Measurements from ENCODE around the gene PIP4K2A. TPM values are rescaled to one million over a fixed set of nuclear protein-coding genes. Genes with fewer than 3 reads are reported as not detected.

PIP4K2A gene
- total RNA-seq, 2 experiments from 2014 or later = 108 to 115 TPM

GRCh38 chr10:22681301-22681700, 33.1 kb downstream of the PIP4K2A start:
- Mint-ChIP-seq H3K36me3 (ENCODE audit: low read depth) (peaks cover 17% of the 10 kb centered on the region), H3K27me3 (no peaks in the 10 kb centered on the region), H3K9me3 (no peaks in the 10 kb centered on the region), H3K27ac (peak overlapping the region; percentile 90), H3K4me3 (peak overlapping the region; percentile 31), H3K4me1 (ENCODE audit: low read depth) (peaks cover 91% of the 10 kb centered on the region)
- intact Hi-C loops (cut with micrococcal nuclease) = loop anchor here (2.0 to 5.0 kb wide), 3 partner anchors 14 to 49 kb away; no protein-coding TSS in a partner anchor
- DNase-seq = peak; percentile 35
- POLR2A ChIA-PET = interaction anchor here (0.7 to 4.8 kb wide), 14 partner anchors 10 to 245 kb away, joined by 3 to 40 read pairs (median 8); partner anchors contain the start of gene PIP4K2A
- TF ChIP-seq CTCF (IDR thresholded peaks at IDR 0.05) = no peak
- CTCF ChIA-PET = interaction anchor here (0.7 to 3.4 kb wide), 10 partner anchors 13 to 308 kb away, joined by 3 to 22 read pairs (median 4); no protein-coding TSS in a partner anchor
- ATAC-seq = no peak

- intact Hi-C loops (cut with micrococcal nuclease) = loop anchor here (2.0 to 5.0 kb wide), 3 partner anchors 13 to 47 kb away; no protein-coding TSS in a partner anchor
- ATAC-seq (no peak), DNase-seq (no peak)
- CTCF ChIA-PET = no interaction called here
- Mint-ChIP-seq H3K27me3 (no peaks in the 10 kb centered on the region), H3K36me3 (ENCODE audit: low read depth) (peaks cover 18% of the 10 kb centered on the region), H3K4me3 (no peak overlapping the region), H3K27ac (peak overlapping the region; percentile 89), H3K4me1 (ENCODE audit: low read depth) (peaks cover 90% of the 10 kb centered on the region), H3K9me3 (no peaks in the 10 kb centered on the region)
- POLR2A ChIA-PET = no interaction called here
- TF ChIP-seq CTCF (IDR thresholded peaks at IDR 0.05) = no peak
Observed at GRCh38 chr10:22679608-22680007, 34.8 kb downstream of the PIP4K2A start.

- H3K27ac Mint-ChIP-seq = peak overlapping the region; percentile 84
- peaks cover 16% of the 10 kb centered on the region for H3K36me3 Mint-ChIP-seq (ENCODE audit: low read depth)
- no peaks in the 10 kb centered on the region for H3K9me3 Mint-ChIP-seq
- H3K4me1 Mint-ChIP-seq (ENCODE audit: low read depth) = peaks cover 85% of the 10 kb centered on the region
- CTCF ChIA-PET = interaction anchor here (0.8 to 2.8 kb wide), 9 partner anchors 14 to 311 kb away, joined by 3 to 16 read pairs (median 5); no protein-coding TSS in a partner anchor
- intact Hi-C loops (cut with micrococcal nuclease) = no loop called here
- POLR2A ChIA-PET = interaction anchor here (0.5 to 3.9 kb wide), 7 partner anchors 7 to 51 kb away, joined by 3 to 17 read pairs (median 3); no protein-coding TSS in a partner anchor
- H3K27me3 Mint-ChIP-seq = no peaks in the 10 kb centered on the region
- peak overlapping the region; percentile 48 for H3K4me3 Mint-ChIP-seq
- TF ChIP-seq CTCF (IDR thresholded peaks at IDR 0.05) = no peak
- ATAC-seq (no peak), DNase-seq (peak; percentile 34)
Observed at GRCh38 chr10:22677333-22677732, 37.0 kb downstream of the PIP4K2A start.

- intact Hi-C loops (cut with micrococcal nuclease) = no loop called here
- H3K4me1 Mint-ChIP-seq (ENCODE audit: low read depth) = peaks cover 88% of the 10 kb centered on the region
- H3K9me3 Mint-ChIP-seq = no peaks in the 10 kb centered on the region
- ATAC-seq (peak; percentile 31), DNase-seq (no peak)
- CTCF ChIA-PET = interaction anchor here (0.9 to 2.8 kb wide), 4 partner anchors 21 to 312 kb away, joined by 3 to 16 read pairs (median 3); no protein-coding TSS in a partner anchor
- no peaks in the 10 kb centered on the region for H3K27me3 Mint-ChIP-seq
- H3K4me3 Mint-ChIP-seq = no peak overlapping the region
- TF ChIP-seq CTCF (IDR thresholded peaks at IDR 0.05) = no peak
- POLR2A ChIA-PET = interaction anchor here (0.7 to 3.9 kb wide), 7 partner anchors 9 to 50 kb away, joined by 3 to 17 read pairs (median 5); no protein-coding TSS in a partner anchor
- H3K36me3 Mint-ChIP-seq (ENCODE audit: low read depth) = peaks cover 17% of the 10 kb centered on the region
- H3K27ac Mint-ChIP-seq = peak overlapping the region; percentile 84
Observed at GRCh38 chr10:22676435-22676834, 37.9 kb downstream of the PIP4K2A start.

GRCh38 chr10:22674573-22674930, 39.8 kb downstream of the PIP4K2A start:
- no peak overlapping the region for H3K4me3 Mint-ChIP-seq
- peaks cover 91% of the 10 kb centered on the region for H3K4me1 Mint-ChIP-seq (ENCODE audit: low read depth)
- peaks cover 2% of the 10 kb centered on the region for H3K9me3 Mint-ChIP-seq
- no peak for DNase-seq
- peak overlapping the region; percentile 84 for H3K27ac Mint-ChIP-seq
- TF ChIP-seq CTCF (IDR thresholded peaks at IDR 0.05) = no peak
- ChIA-PET POLR2A (interaction anchor here (0.6 to 0.8 kb wide), 2 partner anchors 21 to 88 kb away, joined by 3 read pairs; no protein-coding TSS in a partner anchor), CTCF (interaction anchor here (1.2 to 1.6 kb wide), 2 partner anchors 18 to 42 kb away, joined by 3 to 4 read pairs; no protein-coding TSS in a partner anchor)
- intact Hi-C loops (cut with micrococcal nuclease) = no loop called here
- ATAC-seq = no peak
- no peaks in the 10 kb centered on the region for H3K27me3 Mint-ChIP-seq
- H3K36me3 Mint-ChIP-seq (ENCODE audit: low read depth) = peaks cover 17% of the 10 kb centered on the region

Data from activated CD8-positive, alpha-beta T cell treated with anti-CD3 and anti-CD28 coated beads for 36 hours (primary cell).